Keratinocyte (primary cell): ENCODE results near the gene TMEM208.

Source experiments
- EZH2 ChIP-seq: IDR thresholded peaks from one replicate; pipeline ENCODE4 v1.6.1; 2012; ENCODE audit warnings: inconsistent platforms, mild to moderate bottlenecking, low read length, moderate library complexity
- TF ChIP-seq, protein P1 (sequence below), 3 experiments: IDR thresholded peaks in 1 of 3; conservative IDR thresholded peaks in 1 of 3; optimal IDR thresholded peaks in 1 of 3; 2 replicates in 2 of 3; 3 replicates in 1 of 3; pipeline versions ENCODE3 to v1.5.1; 2011; ENCODE audit warnings: low read length in 3 of 3, mild to moderate bottlenecking in 3 of 3, moderate library complexity in 2 of 3, control low read depth in 1 of 3, inconsistent platforms in 1 of 3; ENCODE audit not compliant: insufficient read depth in 2 of 3; ENCODE audit errors: extremely low read depth in 1 of 3

DNA sequence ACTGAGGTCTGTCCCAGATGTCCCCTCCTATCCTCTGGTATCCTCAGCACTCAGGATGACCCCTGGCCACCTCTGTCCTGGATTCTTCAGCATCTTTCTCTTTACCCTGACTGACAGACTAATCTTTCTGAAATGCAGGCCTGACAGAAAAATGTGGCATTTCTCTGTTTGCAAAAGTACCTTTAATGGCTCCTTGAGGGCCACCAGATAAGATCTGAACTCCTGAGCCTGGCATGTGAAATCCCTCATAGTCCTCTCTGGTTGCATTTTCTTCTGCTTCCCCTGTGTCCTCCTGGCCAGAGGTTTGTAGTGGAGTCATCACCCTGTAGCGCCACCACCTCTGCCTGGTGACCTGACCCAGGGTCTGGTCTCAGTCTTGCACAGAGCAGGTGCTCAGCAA lies 30.0 kb upstream of the TMEM208 start:
- TF ChIP-seq, protein P1, sequence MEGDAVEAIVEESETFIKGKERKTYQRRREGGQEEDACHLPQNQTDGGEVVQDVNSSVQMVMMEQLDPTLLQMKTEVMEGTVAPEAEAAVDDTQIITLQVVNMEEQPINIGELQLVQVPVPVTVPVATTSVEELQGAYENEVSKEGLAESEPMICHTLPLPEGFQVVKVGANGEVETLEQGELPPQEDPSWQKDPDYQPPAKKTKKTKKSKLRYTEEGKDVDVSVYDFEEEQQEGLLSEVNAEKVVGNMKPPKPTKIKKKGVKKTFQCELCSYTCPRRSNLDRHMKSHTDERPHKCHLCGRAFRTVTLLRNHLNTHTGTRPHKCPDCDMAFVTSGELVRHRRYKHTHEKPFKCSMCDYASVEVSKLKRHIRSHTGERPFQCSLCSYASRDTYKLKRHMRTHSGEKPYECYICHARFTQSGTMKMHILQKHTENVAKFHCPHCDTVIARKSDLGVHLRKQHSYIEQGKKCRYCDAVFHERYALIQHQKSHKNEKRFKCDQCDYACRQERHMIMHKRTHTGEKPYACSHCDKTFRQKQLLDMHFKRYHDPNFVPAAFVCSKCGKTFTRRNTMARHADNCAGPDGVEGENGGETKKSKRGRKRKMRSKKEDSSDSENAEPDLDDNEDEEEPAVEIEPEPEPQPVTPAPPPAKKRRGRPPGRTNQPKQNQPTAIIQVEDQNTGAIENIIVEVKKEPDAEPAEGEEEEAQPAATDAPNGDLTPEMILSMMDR (optimal IDR thresholded peaks at IDR 0.05 in 1 of 3, IDR thresholded peaks at IDR 0.05 in 1 of 3, conservative IDR thresholded peaks at IDR 0.05 in 1 of 3; ENCODE audit: extremely low read depth in 1 of 3, insufficient read depth in 2 of 3, low read length in 3 of 3), result no peak
- TF ChIP-seq EZH2, result no peak
